ENCODE data around the gene OPN5. TPM values are rescaled to one million over a fixed set of nuclear protein-coding genes. Genes with fewer than 3 reads are reported as not detected.

Gene OPN5
- total RNA-seq, 1 experiment from 2014 or later = not detected

DNA sequence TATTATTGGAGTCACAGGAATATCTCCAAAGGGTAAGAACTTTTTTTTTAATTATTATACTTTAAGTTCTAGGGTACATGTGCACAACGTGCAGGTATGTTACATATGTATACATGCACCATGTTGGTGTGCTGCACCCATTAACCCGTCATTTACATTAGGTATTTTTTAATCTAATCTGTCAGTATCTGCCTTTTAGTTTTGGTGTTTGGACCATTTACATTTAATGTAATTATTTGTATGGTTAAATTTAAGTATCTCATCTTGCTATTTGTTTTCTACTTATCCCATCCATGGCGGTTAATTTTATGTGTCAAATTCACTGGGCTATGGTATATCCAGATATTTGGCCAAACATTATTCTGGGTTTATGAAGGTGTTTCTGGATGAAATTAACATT is 15.4 kb upstream of the OPN5 start:
- CTCF ChIA-PET = no interaction called here
- POLR2A ChIA-PET (ENCODE audit: low non-redundant PET) = no interaction called here
- H3K9me3 ChIP-seq (ENCODE audit: low read depth, low read length, poor library complexity, severe bottlenecking) = no peaks in the 10 kb centered on the region
- no peak overlapping the region for H3K27ac ChIP-seq (ENCODE audit: low read depth, low read length, poor library complexity, severe bottlenecking)
- no peaks in the 10 kb centered on the region for H3K27me3 ChIP-seq (replicated peaks; ENCODE audit: insufficient read depth, low read depth, low read length, poor library complexity)
- BruUV-seq (replicated peaks) = no TSS peak
- no peaks in the 10 kb centered on the region for H3K36me3 ChIP-seq (ENCODE audit: insufficient read depth, low read length, poor library complexity, severe bottlenecking)
- TF ChIP-seq, protein P1, sequence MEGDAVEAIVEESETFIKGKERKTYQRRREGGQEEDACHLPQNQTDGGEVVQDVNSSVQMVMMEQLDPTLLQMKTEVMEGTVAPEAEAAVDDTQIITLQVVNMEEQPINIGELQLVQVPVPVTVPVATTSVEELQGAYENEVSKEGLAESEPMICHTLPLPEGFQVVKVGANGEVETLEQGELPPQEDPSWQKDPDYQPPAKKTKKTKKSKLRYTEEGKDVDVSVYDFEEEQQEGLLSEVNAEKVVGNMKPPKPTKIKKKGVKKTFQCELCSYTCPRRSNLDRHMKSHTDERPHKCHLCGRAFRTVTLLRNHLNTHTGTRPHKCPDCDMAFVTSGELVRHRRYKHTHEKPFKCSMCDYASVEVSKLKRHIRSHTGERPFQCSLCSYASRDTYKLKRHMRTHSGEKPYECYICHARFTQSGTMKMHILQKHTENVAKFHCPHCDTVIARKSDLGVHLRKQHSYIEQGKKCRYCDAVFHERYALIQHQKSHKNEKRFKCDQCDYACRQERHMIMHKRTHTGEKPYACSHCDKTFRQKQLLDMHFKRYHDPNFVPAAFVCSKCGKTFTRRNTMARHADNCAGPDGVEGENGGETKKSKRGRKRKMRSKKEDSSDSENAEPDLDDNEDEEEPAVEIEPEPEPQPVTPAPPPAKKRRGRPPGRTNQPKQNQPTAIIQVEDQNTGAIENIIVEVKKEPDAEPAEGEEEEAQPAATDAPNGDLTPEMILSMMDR (conservative IDR thresholded peaks at IDR 0.05; ENCODE audit: low read depth, low read length) = no peak
- TF ChIP-seq EZH2 (IDR thresholded peaks at IDR 0.05; ENCODE audit: borderline replicate concordance, low read depth, low read length, poor library complexity, severe bottlenecking) = no peak
- no peaks in the 10 kb centered on the region for H3K4me1 ChIP-seq (ENCODE audit: insufficient read depth, low read length, poor library complexity, severe bottlenecking)
- intact Hi-C loops (cut with micrococcal nuclease; ENCODE audit: unreplicated experiment) = no loop called here
- no peak for DNase-seq (ENCODE audit: low spot score)
- H3K4me3 ChIP-seq (ENCODE audit: low read depth, low read length, poor library complexity, severe bottlenecking) = no peak overlapping the region

DNA sequence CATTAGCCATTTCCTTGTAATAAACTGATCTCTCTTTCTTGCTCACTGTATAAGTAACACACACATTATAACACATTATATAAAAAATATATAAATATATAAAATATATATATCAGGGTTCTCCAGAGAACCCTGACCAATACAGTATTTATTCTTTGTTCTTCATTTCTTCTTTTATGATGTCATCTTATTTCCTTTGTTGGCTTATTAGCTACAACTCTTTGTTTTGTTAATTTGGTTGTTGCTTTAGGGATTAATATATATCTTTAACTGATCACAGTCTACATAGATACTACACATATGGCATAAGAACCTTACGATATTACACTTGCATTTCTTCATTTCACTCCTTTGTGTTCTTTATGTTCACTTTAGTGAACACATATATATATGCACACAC is 14.7 kb upstream of the OPN5 start:
- H3K36me3 ChIP-seq (ENCODE audit: insufficient read depth, low read length, poor library complexity, severe bottlenecking) = no peaks in the 10 kb centered on the region
- BruUV-seq (replicated peaks) = no TSS peak
- POLR2A ChIA-PET (ENCODE audit: low non-redundant PET) = no interaction called here
- no peaks in the 10 kb centered on the region for H3K4me1 ChIP-seq (ENCODE audit: insufficient read depth, low read length, poor library complexity, severe bottlenecking)
- no peak overlapping the region for H3K4me3 ChIP-seq (ENCODE audit: low read depth, low read length, poor library complexity, severe bottlenecking)
- TF ChIP-seq, protein P1 (conservative IDR thresholded peaks at IDR 0.05; ENCODE audit: low read depth, low read length) = no peak
- TF ChIP-seq EZH2 (IDR thresholded peaks at IDR 0.05; ENCODE audit: borderline replicate concordance, low read depth, low read length, poor library complexity, severe bottlenecking) = no peak
- intact Hi-C loops (cut with micrococcal nuclease; ENCODE audit: unreplicated experiment) = no loop called here
- no peak overlapping the region for H3K27ac ChIP-seq (ENCODE audit: low read depth, low read length, poor library complexity, severe bottlenecking)
- no peaks in the 10 kb centered on the region for H3K9me3 ChIP-seq (ENCODE audit: low read depth, low read length, poor library complexity, severe bottlenecking)
- no peaks in the 10 kb centered on the region for H3K27me3 ChIP-seq (replicated peaks; ENCODE audit: insufficient read depth, low read depth, low read length, poor library complexity)
- CTCF ChIA-PET = no interaction called here
- no peak for DNase-seq (ENCODE audit: low spot score)

DNA sequence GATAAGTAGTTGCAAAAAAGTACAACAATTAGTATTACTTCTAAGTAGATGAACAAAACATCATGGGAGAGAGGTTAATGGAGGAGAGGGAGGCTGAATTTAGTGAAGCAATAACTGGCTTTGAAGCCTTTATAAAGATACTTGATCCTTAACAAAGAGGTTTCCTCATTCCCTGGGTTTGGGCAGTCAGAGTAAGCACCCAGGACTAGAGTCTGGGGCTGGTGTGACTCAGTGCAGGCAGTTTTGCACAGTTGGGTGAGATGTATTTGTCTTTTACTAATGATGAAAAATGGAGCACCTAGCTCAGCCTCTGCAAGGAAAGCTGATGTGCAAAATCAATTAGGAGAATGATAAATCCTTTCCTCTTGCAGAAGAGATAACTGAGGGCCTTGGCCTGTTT is 11.8 kb upstream of the OPN5 start:
- intact Hi-C loops (cut with micrococcal nuclease; ENCODE audit: unreplicated experiment) = no loop called here
- Histone ChIP-seq H3K4me1 (ENCODE audit: insufficient read depth, low read length, poor library complexity, severe bottlenecking) (no peaks in the 10 kb centered on the region), H3K27me3 (replicated peaks; ENCODE audit: insufficient read depth, low read depth, low read length, poor library complexity) (no peaks in the 10 kb centered on the region), H3K36me3 (ENCODE audit: insufficient read depth, low read length, poor library complexity, severe bottlenecking) (no peaks in the 10 kb centered on the region), H3K9me3 (ENCODE audit: low read depth, low read length, poor library complexity, severe bottlenecking) (no peaks in the 10 kb centered on the region), H3K27ac (ENCODE audit: low read depth, low read length, poor library complexity, severe bottlenecking) (no peak overlapping the region), H3K4me3 (ENCODE audit: low read depth, low read length, poor library complexity, severe bottlenecking) (no peak overlapping the region)
- BruUV-seq (replicated peaks) = no TSS peak
- ChIA-PET CTCF (no interaction called here), POLR2A (ENCODE audit: low non-redundant PET) (no interaction called here)
- no peak for TF ChIP-seq EZH2 (IDR thresholded peaks at IDR 0.05; ENCODE audit: borderline replicate concordance, low read depth, low read length, poor library complexity, severe bottlenecking)
- TF ChIP-seq, protein P1 (conservative IDR thresholded peaks at IDR 0.05; ENCODE audit: low read depth, low read length) = no peak
- no peak for DNase-seq (ENCODE audit: low spot score)

Data from A673 (cell line).